CD4-positive, CD25-positive, alpha-beta regulatory T cell (primary cell): ENCODE data around the gene C4orf54. TPM values are rescaled to one million over a fixed set of nuclear protein-coding genes. Genes with fewer than 3 reads are reported as not detected.

Experiments
- ATAC-seq, 2 donors: fragments of 150-1000 bp; cut with Tn5 transposase; one replicate each; pipeline ENCODE4 v1.10.0; 2021; ENCODE audit warnings: low read depth in 2 of 2, moderate number of reproducible peaks in 2 of 2, moderate library complexity in 1 of 2
- DNase-seq, 3 donors: peaks; one replicate each; pipeline versions ENCODE4 v3.0.0 to v3.0.0-alpha.2; 2012 to 2022; ENCODE audit warnings: mixed read lengths in 1 of 3
- H3K27ac ChIP-seq: one replicate; pipeline ENCODE4 v1.7.0; 2013; ENCODE audit warnings: mild to moderate bottlenecking, low read length; ENCODE audit not compliant: insufficient read depth, poor library complexity, severe bottlenecking
- H3K27me3 ChIP-seq: one replicate; pipeline ENCODE4 v1.7.0; 2013; ENCODE audit warnings: low read length; ENCODE audit not compliant: control insufficient read depth, insufficient read depth
- H3K36me3 ChIP-seq: one replicate; pipeline ENCODE4 v1.7.0; 2013; ENCODE audit warnings: mild to moderate bottlenecking, low read length, moderate library complexity; ENCODE audit not compliant: control insufficient read depth, insufficient read depth
- H3K4me1 ChIP-seq: 2 replicates; pipeline ENCODE4 v1.7.0; 2013; ENCODE audit warnings: mild to moderate bottlenecking, low read length; ENCODE audit not compliant: insufficient read depth, control insufficient read depth, poor library complexity, severe bottlenecking
- H3K4me3 ChIP-seq: one replicate; pipeline ENCODE4 v1.7.0; 2013; ENCODE audit warnings: low read depth, mild to moderate bottlenecking, low read length, moderate library complexity
- H3K9me3 ChIP-seq, 2 experiments: 1 replicate in 1 of 2; 2 replicates in 1 of 2; pipeline ENCODE4 v1.7.0; 2013; ENCODE audit warnings: low read length in 2 of 2, mild to moderate bottlenecking in 1 of 2, moderate library complexity in 1 of 2; ENCODE audit not compliant: control insufficient read depth in 2 of 2
- H3K27ac Mint-ChIP-seq, 3 donors: one replicate each; pipeline ENCODE4 v1.8.0; 2020 to 2022; ENCODE audit warnings: mild to moderate bottlenecking in 3 of 3, mixed read lengths in 3 of 3, moderate library complexity in 2 of 3
- H3K27me3 Mint-ChIP-seq: one replicate; pipeline ENCODE4 v1.8.0; 2022; ENCODE audit warnings: mild to moderate bottlenecking, mixed read lengths
- H3K36me3 Mint-ChIP-seq: one replicate; pipeline ENCODE4 v1.8.0; 2020; ENCODE audit warnings: mixed read lengths
- H3K4me1 Mint-ChIP-seq, 4 donors: one replicate each; pipeline ENCODE4 v1.8.0; 2020 to 2022; ENCODE audit warnings: mixed read lengths in 4 of 4, mild to moderate bottlenecking in 1 of 4
- H3K4me3 Mint-ChIP-seq, 4 donors: one replicate each; pipeline ENCODE4 v1.8.0; 2020 to 2022; ENCODE audit warnings: mild to moderate bottlenecking in 4 of 4, mixed read lengths in 4 of 4, moderate library complexity in 3 of 4
- H3K9me3 Mint-ChIP-seq, 7 donors: one replicate each; pipeline ENCODE4 v1.8.0; 2020 to 2022; ENCODE audit warnings: mixed read lengths in 7 of 7, mild to moderate bottlenecking in 3 of 7, moderate library complexity in 2 of 7
- polyA plus RNA-seq, 4 donors: library from polyadenylated mRNA; unstranded; fragments of 300-500 nt; fragmentation: Illumina TruSeq; gene quantifications; one replicate each; pipeline ENCODE4 v1.2.3, GENCODE V29; 2021
- total RNA-seq: library from RNA; stranded (reverse); gene quantifications from one replicate; pipeline ENCODE4 v1.2.3, GENCODE V29; 2022

C4orf54 gene
- total RNA-seq (not detected), polyA plus RNA-seq (not detected)

DNA sequence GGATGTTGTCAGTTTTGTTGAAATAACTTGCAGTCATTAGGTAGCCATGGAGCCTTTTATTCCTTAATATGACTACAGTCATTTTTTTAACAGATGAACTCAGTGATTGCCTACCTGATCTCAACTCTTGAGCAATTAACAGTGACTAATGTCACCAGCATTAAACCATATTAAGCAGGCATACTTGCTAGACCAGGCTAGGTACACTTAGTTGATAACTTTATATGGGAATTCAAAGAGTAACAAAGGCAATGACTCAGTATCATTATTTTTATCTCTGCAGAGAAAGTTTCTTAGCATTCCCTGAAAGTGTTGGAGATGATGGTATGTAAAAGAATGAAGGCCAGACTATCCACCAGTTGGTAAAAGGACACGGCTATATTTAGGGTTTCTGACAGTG, at the start of gene C4orf54:
C4orf54 (minus strand) TSS at position 31 of the 400 bp plus-strand sequence. CDS start 3,180 bp downstream, outside the sequence.
- H3K27ac Mint-ChIP-seq = no peak within 1 kb of the TSS
- peaks cover 13% of the 10 kb centered on the region for H3K27me3 Mint-ChIP-seq
- Histone ChIP-seq H3K4me3 (no peak within 1 kb of the TSS), H3K27ac (no peak within 1 kb of the TSS), H3K4me1 (no peaks in the 10 kb centered on the region), H3K27me3 (peaks cover 5% of the 10 kb centered on the region), H3K9me3 (no peaks in the 10 kb centered on the region), H3K36me3 (no peaks in the 10 kb centered on the region)
- no peak within 1 kb of the TSS for H3K4me3 Mint-ChIP-seq
- DNase-seq (no peak), ATAC-seq (no peak)
- peaks cover 0 to 2% (median 0%) of the 10 kb centered on the region in 7 donors for H3K9me3 Mint-ChIP-seq
- H3K4me1 Mint-ChIP-seq = no peaks in the 10 kb centered on the region
- H3K36me3 Mint-ChIP-seq = no peaks in the 10 kb centered on the region

GRCh38 chr4:99705891-99706290, 48.3 kb upstream of the C4orf54 start:
- ATAC-seq = no peak
- H3K4me1 ChIP-seq = no peaks in the 10 kb centered on the region
- no peak for DNase-seq
- Mint-ChIP-seq H3K9me3 (peaks cover 0 to 16% (median 2%) of the 10 kb centered on the region in 7 donors), H3K27me3 (peaks cover 15% of the 10 kb centered on the region), H3K4me1 (no peaks in the 10 kb centered on the region), H3K36me3 (no peaks in the 10 kb centered on the region), H3K4me3 (no peak overlapping the region), H3K27ac (no peak overlapping the region)
- H3K9me3 ChIP-seq = no peaks in the 10 kb centered on the region
- H3K27me3 ChIP-seq = no peaks in the 10 kb centered on the region
- no peak overlapping the region for H3K4me3 ChIP-seq
- no peak overlapping the region for H3K27ac ChIP-seq
- no peaks in the 10 kb centered on the region for H3K36me3 ChIP-seq

DNA sequence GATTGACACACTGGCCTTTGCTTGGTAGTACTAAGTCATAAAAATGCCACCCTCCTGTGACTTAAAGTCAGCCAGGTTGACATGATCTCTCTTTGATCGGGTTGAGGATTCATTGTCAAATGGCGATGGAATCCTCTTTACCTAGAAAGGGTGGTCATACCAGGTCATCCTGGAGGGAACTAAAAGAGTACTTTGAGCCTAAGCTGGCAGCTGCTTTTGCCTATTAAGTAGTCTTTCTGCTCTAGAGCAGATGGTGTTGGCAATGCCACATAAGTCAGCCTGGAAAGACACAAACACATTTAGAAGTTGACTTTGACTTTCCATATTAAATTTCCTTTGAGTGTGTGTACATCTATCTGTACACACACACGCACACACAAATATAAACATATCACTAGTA, 39.2 kb upstream of the C4orf54 start:
- no peaks in the 10 kb centered on the region for H3K27me3 ChIP-seq
- no peak overlapping the region for H3K27ac ChIP-seq
- Mint-ChIP-seq H3K4me1 (no peaks in the 10 kb centered on the region), H3K27me3 (peaks cover 25% of the 10 kb centered on the region), H3K27ac (no peak overlapping the region), H3K36me3 (no peaks in the 10 kb centered on the region), H3K9me3 (peaks cover 0 to 9% (median under 1%) of the 10 kb centered on the region in 7 donors), H3K4me3 (no peak overlapping the region)
- DNase-seq (no peak), ATAC-seq (no peak)
- H3K4me3 ChIP-seq = no peak overlapping the region
- no peaks in the 10 kb centered on the region for H3K4me1 ChIP-seq
- peaks cover 0 to 4% of the 10 kb centered on the region in 2 experiments for H3K9me3 ChIP-seq
- no peaks in the 10 kb centered on the region for H3K36me3 ChIP-seq

DNA sequence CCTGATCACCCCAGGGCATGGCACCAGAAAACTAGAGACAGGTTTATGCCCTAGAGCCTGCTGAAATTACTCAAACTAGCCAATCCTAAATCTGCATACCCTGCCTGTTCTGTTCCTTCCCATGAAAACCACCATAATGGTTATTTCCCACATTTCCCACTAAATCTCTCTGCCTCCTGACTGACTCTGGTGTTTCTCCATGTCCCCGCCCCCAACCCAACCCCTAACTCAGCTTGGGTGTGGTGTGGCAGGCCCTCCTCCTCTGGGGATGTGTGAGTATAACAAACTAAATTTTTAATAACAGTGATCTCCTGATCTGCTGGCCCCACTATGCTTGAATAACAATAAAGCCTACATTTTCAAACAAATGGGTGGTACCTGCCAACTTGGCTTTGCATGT, 35.5 kb upstream of the C4orf54 start:
- Histone ChIP-seq H3K9me3 (peaks cover 4 to 17% of the 10 kb centered on the region in 2 experiments), H3K36me3 (no peaks in the 10 kb centered on the region), H3K27me3 (peaks cover 3% of the 10 kb centered on the region), H3K27ac (no peak overlapping the region), H3K4me1 (no peaks in the 10 kb centered on the region), H3K4me3 (no peak overlapping the region)
- H3K27me3 Mint-ChIP-seq = peaks cover 23% of the 10 kb centered on the region
- H3K27ac Mint-ChIP-seq = no peak overlapping the region
- no peak for ATAC-seq
- no peak for DNase-seq
- peaks cover 0 to 19% (median 8%) of the 10 kb centered on the region in 7 donors for H3K9me3 Mint-ChIP-seq
- no peaks in the 10 kb centered on the region for H3K36me3 Mint-ChIP-seq
- H3K4me1 Mint-ChIP-seq = no peaks in the 10 kb centered on the region
- no peak overlapping the region for H3K4me3 Mint-ChIP-seq

DNA sequence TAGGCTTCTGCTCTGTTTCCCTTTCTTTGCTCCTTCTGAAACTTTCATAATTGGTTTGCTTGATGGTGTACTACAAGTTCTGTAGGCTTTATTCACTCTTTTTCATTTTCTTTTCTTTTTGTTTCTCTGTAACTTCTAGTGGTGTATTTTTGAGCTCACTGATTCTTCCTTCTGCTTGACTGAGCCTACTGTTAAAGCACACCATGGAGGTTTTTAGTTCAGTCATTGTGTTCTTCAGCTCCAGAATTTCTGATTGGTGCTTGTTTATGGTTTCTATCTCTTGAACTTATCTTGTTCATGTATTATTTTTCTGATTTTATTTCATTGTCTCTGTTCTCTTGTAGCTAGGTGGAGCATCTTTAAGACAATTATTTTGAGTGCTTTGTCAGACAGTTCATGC, 33.4 kb upstream of the C4orf54 start:
- no peaks in the 10 kb centered on the region for H3K36me3 Mint-ChIP-seq
- ATAC-seq (no peak), DNase-seq (no peak)
- H3K4me3 Mint-ChIP-seq = no peak overlapping the region
- H3K27me3 ChIP-seq = peaks cover 3% of the 10 kb centered on the region
- H3K27ac ChIP-seq = no peak overlapping the region
- no peaks in the 10 kb centered on the region for H3K4me1 Mint-ChIP-seq
- peaks cover 0 to 19% (median 8%) of the 10 kb centered on the region in 7 donors for H3K9me3 Mint-ChIP-seq
- H3K27me3 Mint-ChIP-seq = peaks cover 15% of the 10 kb centered on the region
- no peaks in the 10 kb centered on the region for H3K4me1 ChIP-seq
- H3K36me3 ChIP-seq = no peaks in the 10 kb centered on the region
- no peak overlapping the region for H3K27ac Mint-ChIP-seq
- H3K9me3 ChIP-seq = peaks cover 4 to 17% of the 10 kb centered on the region in 2 experiments
- no peak overlapping the region for H3K4me3 ChIP-seq

DNA sequence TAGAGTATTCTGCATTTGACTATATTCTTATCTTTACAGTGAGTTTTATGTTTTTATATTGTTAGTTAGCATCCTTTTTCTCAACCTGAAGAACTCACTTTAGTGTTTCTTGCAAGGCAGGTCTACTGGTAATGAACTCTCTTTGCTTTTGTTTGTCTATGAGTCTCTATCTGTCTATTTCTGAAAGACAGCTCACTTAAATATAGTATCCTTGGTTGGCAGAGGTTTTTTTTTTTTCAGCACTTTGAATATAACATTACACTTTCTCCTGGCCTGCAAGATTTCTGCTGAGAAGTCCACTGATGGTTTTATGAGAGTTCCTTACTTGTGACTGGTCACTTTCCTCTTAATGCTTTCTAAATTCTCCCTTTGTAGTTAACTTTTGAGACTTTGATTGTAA, 32.8 kb upstream of the C4orf54 start:
- H3K4me1 Mint-ChIP-seq = no peaks in the 10 kb centered on the region
- Histone ChIP-seq H3K27ac (no peak overlapping the region), H3K36me3 (no peaks in the 10 kb centered on the region), H3K4me1 (no peaks in the 10 kb centered on the region), H3K27me3 (peaks cover 3% of the 10 kb centered on the region), H3K9me3 (peaks cover 4 to 17% of the 10 kb centered on the region in 2 experiments), H3K4me3 (no peak overlapping the region)
- peaks cover 0 to 19% (median 8%) of the 10 kb centered on the region in 7 donors for H3K9me3 Mint-ChIP-seq
- ATAC-seq (no peak), DNase-seq (no peak)
- no peak overlapping the region for H3K27ac Mint-ChIP-seq
- H3K4me3 Mint-ChIP-seq = no peak overlapping the region
- peaks cover 15% of the 10 kb centered on the region for H3K27me3 Mint-ChIP-seq
- H3K36me3 Mint-ChIP-seq = no peaks in the 10 kb centered on the region

- Mint-ChIP-seq H3K27me3 (peaks cover 9% of the 10 kb centered on the region), H3K36me3 (no peaks in the 10 kb centered on the region), H3K4me1 (no peaks in the 10 kb centered on the region), H3K27ac (no peak overlapping the region), H3K4me3 (no peak overlapping the region), H3K9me3 (peaks cover 0 to 19% (median 8%) of the 10 kb centered on the region in 7 donors)
- Histone ChIP-seq H3K4me3 (no peak overlapping the region), H3K9me3 (peaks cover 4 to 13% of the 10 kb centered on the region in 2 experiments), H3K4me1 (no peaks in the 10 kb centered on the region), H3K36me3 (no peaks in the 10 kb centered on the region), H3K27me3 (peaks cover 3% of the 10 kb centered on the region), H3K27ac (no peak overlapping the region)
- no peak for ATAC-seq
- DNase-seq = no peak
These were observed 29.5 kb upstream of the C4orf54 start for GRCh38 chr4:99687120-99687519.

- H3K4me1 Mint-ChIP-seq = no peaks in the 10 kb centered on the region
- H3K36me3 Mint-ChIP-seq = no peaks in the 10 kb centered on the region
- H3K27ac Mint-ChIP-seq = no peak overlapping the region
- peaks cover 4% of the 10 kb centered on the region for H3K27me3 Mint-ChIP-seq
- Histone ChIP-seq H3K27me3 (no peaks in the 10 kb centered on the region), H3K27ac (no peak overlapping the region), H3K4me1 (no peaks in the 10 kb centered on the region), H3K36me3 (no peaks in the 10 kb centered on the region), H3K9me3 (no peaks in the 10 kb centered on the region), H3K4me3 (no peak overlapping the region)
- DNase-seq (no peak), ATAC-seq (no peak)
- no peak overlapping the region for H3K4me3 Mint-ChIP-seq
- H3K9me3 Mint-ChIP-seq = peaks cover 0 to 6% (median 0%) of the 10 kb centered on the region in 7 donors
These were observed 27.6 kb upstream of the C4orf54 start for GRCh38 chr4:99685234-99685633.
